Right lobe of liver (tissue), 6 donors: Measurements from ENCODE around the gene ZNF618. TPM values are rescaled to one million over a fixed set of nuclear protein-coding genes. Genes with fewer than 3 reads are reported as not detected.
A peak's percentile ranks its signal among the peaks of the same experiment; 100 is the strongest.

Experiments
- ATAC-seq, 4 donors: fragments of 200-7000 bp; cut with Tn5 transposase; one replicate each; pipeline ENCODE4 v1.9.1; 2020; ENCODE audit warnings: mild to moderate bottlenecking in 4 of 4, moderate library complexity in 4 of 4
- DNase-seq, 3 donors: peaks; one replicate each; pipeline ENCODE4 v3.0.0-alpha.2; 2020
- H3K27ac ChIP-seq, 3 donors: fragments of 200-600 bp; one replicate each; pipeline ENCODE4 v1.8.0; 2022
- H3K27me3 ChIP-seq, 2 donors: fragments of 200-600 bp; one replicate each; pipeline ENCODE4 v1.8.0; 2022
- H3K36me3 ChIP-seq, 4 donors: fragments of 200-600 bp; sonication (generic) in 1 of 4; one replicate each; pipeline versions ENCODE4 v1.5.1 to v1.8.0; 2017 to 2022; ENCODE audit warnings: control low read depth in 1 of 4
- H3K4me1 ChIP-seq, 4 donors: fragments of 200-600 bp; sonication (generic) in 1 of 4; one replicate each; pipeline versions ENCODE4 v1.5.1 to v1.8.0; 2017 to 2022; ENCODE audit warnings: control low read depth in 1 of 4
- H3K4me3 ChIP-seq, 3 donors: fragments of 200-600 bp; one replicate each; pipeline ENCODE4 v1.8.0; 2022
- H3K9me3 ChIP-seq, 4 donors: fragments of 200-600 bp; sonication (generic) in 1 of 4; one replicate each; pipeline versions ENCODE4 v1.5.1 to v1.8.0; 2017 to 2022; ENCODE audit warnings: control low read depth in 1 of 4
- POLR2A ChIP-seq: fragments of 450-650 bp; IDR thresholded peaks from one replicate; pipeline ENCODE4 v1.6.1; 2017; ENCODE audit warnings: antibody characterized with exemption, mild to moderate bottlenecking
- WGBS: methylation state at CpG from one replicate; pipeline ENCODE4 v1.1.6; 2018; ENCODE audit warnings: low coverage, low lambda C conversion rate; ENCODE audit not compliant: insufficient coverage; ENCODE audit errors: missing lambda C conversion rate; 5-methylcytosine and 5-hydroxymethylcytosine counted together
- intact Hi-C, 2 donors: fragments of 100-400 bp; cut with DNase I; formaldehyde crosslinking; loops; one replicate each; pipeline versions ENCODE4 v1.11.2 to v1.14.1; 2022
- total RNA-seq, 6 experiments: library from RNA; depleted of rRNA in 2 of 6; stranded (reverse); fragments of >200 nt in 2 of 6; fragmentation: NEBNext Ultra II Directional in 3 of 6; extraction: Animal tissue kit (Norgen Biotek cat#: 25700) in 3 of 6; gene quantifications; one replicate each; pipeline versions ENCODE4 v1.1.0 to v1.2.4, GENCODE V29; 2016 to 2023
- TF ChIP-seq, protein P1 (sequence below), 4 donors: fragments of 200-600 bp in 3 of 4; fragments of 450-650 bp in 1 of 4; IDR thresholded peaks; one replicate each; pipeline versions ENCODE4 v1.5.1 to v1.8.0; 2016 to 2022; ENCODE audit warnings: antibody characterized with exemption in 4 of 4, mild to moderate bottlenecking in 2 of 4
- donor health status: DM: no; HTN: yes; CAD: no.
- donor health status: DM: no; HTN: no; CAD: no.
- donor health status: DM: no; HTN: no; CAD: no.
- donor health status: DM: no; HTN: yes; CAD: no.
- donor health status: DM: no; HTN: yes; CAD: no.

ZNF618 gene
- total RNA-seq, 6 experiments from 2014 or later = 2.9 to 7.9 (median 6.0) TPM

DNA sequence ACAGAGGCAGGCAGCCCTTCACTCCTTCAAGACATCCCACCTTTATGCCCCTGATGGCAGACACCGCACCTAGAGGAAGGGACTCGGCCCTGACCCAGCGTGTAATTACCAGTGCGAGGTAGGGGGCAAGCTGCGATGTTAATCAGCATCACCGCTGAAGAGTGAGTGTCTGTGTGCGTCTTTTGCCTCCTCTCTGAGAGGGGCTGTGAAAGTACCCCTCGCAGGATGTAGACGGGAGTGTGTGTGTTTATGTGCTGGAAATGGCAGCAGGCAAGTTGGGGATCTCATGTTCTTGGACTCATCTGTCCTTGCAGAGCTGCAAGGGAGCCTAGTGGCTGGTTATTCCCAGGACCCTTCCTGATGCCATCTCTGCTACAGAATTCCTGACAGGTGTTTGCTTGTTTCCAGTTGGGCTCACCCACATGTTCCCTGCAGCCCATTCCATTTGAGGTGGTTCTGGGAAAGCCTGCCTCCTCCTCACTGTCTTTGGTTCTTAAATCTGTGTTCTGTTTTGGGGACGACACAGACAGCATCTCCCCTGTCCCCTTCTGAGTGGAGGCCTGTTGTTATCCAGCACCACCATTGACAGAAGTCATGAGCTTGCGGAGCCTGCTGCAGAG lies 70.5 kb downstream of the ZNF618 start:
- WGBS = 92% methylated on average over 5 of the region's 11 CpGs
- H3K4me3 ChIP-seq = no peak overlapping the region
- no peaks in the 10 kb centered on the region for H3K27me3 ChIP-seq
- no peak overlapping the region for H3K27ac ChIP-seq
- intact Hi-C loops = no loop called here
- no peaks in the 10 kb centered on the region for H3K9me3 ChIP-seq
- H3K4me1 ChIP-seq = peaks cover 0 to 5% (median 0%) of the 10 kb centered on the region in 4 donors
- ATAC-seq (no peak), DNase-seq (no peak)
- H3K36me3 ChIP-seq = no peaks in the 10 kb centered on the region
- TF ChIP-seq, protein P1, sequence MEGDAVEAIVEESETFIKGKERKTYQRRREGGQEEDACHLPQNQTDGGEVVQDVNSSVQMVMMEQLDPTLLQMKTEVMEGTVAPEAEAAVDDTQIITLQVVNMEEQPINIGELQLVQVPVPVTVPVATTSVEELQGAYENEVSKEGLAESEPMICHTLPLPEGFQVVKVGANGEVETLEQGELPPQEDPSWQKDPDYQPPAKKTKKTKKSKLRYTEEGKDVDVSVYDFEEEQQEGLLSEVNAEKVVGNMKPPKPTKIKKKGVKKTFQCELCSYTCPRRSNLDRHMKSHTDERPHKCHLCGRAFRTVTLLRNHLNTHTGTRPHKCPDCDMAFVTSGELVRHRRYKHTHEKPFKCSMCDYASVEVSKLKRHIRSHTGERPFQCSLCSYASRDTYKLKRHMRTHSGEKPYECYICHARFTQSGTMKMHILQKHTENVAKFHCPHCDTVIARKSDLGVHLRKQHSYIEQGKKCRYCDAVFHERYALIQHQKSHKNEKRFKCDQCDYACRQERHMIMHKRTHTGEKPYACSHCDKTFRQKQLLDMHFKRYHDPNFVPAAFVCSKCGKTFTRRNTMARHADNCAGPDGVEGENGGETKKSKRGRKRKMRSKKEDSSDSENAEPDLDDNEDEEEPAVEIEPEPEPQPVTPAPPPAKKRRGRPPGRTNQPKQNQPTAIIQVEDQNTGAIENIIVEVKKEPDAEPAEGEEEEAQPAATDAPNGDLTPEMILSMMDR (IDR thresholded peaks at IDR 0.05) = no peak
- TF ChIP-seq POLR2A = no peak

- intact Hi-C loops = no loop called here
- H3K27me3 ChIP-seq = no peaks in the 10 kb centered on the region
- no peak overlapping the region for H3K4me3 ChIP-seq
- no peak for DNase-seq
- H3K27ac ChIP-seq = no peak overlapping the region
- H3K4me1 ChIP-seq = peaks cover 0 to 5% (median 0%) of the 10 kb centered on the region in 4 donors
- no peaks in the 10 kb centered on the region for H3K9me3 ChIP-seq
- no peaks in the 10 kb centered on the region for H3K36me3 ChIP-seq
- TF ChIP-seq POLR2A = no peak
- TF ChIP-seq, protein P1 (IDR thresholded peaks at IDR 0.05) = no peak
- no peak for ATAC-seq
- 81% methylated on average over 5 of the region's 8 CpGs for WGBS
Observed at GRCh38 chr9:113947941-113948340, 71.8 kb downstream of the ZNF618 start.

GRCh38 chr9:113948891-113949570 lies 72.9 kb downstream of the ZNF618 start:
- Histone ChIP-seq H3K27ac (no peak overlapping the region), H3K4me1 (peaks cover 0 to 5% (median 0%) of the 10 kb centered on the region in 4 donors), H3K36me3 (no peaks in the 10 kb centered on the region), H3K9me3 (no peaks in the 10 kb centered on the region), H3K4me3 (no peak overlapping the region), H3K27me3 (no peaks in the 10 kb centered on the region)
- 79% methylated on average over 5 of the region's 11 CpGs for WGBS
- ATAC-seq (no peak), DNase-seq (no peak)
- intact Hi-C loops = no loop called here
- TF ChIP-seq POLR2A = no peak
- TF ChIP-seq, protein P1 (IDR thresholded peaks at IDR 0.05) = no peak

DNA sequence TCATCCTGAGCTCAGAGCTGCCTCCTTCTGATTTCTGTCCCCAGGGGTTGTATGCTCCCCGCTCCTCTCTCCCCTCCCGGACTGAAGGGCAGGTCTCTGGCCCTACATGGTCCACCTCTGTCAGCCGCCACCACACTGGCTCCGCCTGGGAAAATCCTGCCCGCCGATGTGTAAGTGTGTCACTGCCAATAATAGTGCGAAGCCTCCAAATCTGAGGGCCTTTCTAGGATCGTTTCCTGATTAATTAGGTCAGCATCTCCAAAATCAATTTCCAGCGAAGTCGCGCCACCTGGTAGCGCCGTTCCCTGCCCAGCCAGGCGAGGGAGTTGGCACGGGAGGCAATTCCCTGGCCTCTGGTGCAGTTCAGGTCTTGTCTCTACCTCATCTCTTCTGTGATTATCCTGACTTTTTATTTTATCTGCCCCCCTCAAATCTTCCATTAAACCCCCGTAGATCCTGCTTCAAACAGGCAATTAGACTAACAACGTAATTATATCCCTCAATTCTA lies 73.5 kb downstream of the ZNF618 start:
- ATAC-seq (peak; percentile 53 to 87 (median 67)), DNase-seq (peak in 2 of 3 donors; percentile 57 to 63)
- no peak overlapping the region for H3K27ac ChIP-seq
- H3K4me1 ChIP-seq = peaks cover 0 to 5% (median 0%) of the 10 kb centered on the region in 4 donors
- H3K4me3 ChIP-seq = no peak overlapping the region
- WGBS = 65% methylated on average over 9 of the region's 17 CpGs
- intact Hi-C loops = no loop called here
- no peaks in the 10 kb centered on the region for H3K9me3 ChIP-seq
- no peaks in the 10 kb centered on the region for H3K36me3 ChIP-seq
- TF ChIP-seq, protein P1 (IDR thresholded peaks at IDR 0.05) = peak; percentile 8 to 28 (median 22)
- no peak for TF ChIP-seq POLR2A
- no peaks in the 10 kb centered on the region for H3K27me3 ChIP-seq
